GM12891 (cell line): Measurements from ENCODE around the gene PSMD6.

Experiments used
- PAX5 ChIP-seq: IDR thresholded peaks from 2 replicates; pipeline ENCODE4 v1.6.1; 2011; ENCODE audit warnings: low read length, moderate library complexity, mild to moderate bottlenecking; ENCODE audit not compliant: insufficient read depth, severe bottlenecking
- POLR2A ChIP-seq: IDR thresholded peaks from 2 replicates; pipeline ENCODE4 v1.6.1; 2011; ENCODE audit warnings: low read depth, low read length, control low read depth
- POLR2AphosphoS5 ChIP-seq: IDR thresholded peaks from 2 replicates; pipeline ENCODE4 v1.6.1; 2011; ENCODE audit warnings: low read depth, low read length, control low read depth
- SPI1 ChIP-seq: IDR thresholded peaks from 2 replicates; pipeline ENCODE4 v1.6.1; 2011; ENCODE audit warnings: low read depth, low read length, control low read depth
- TAF1 ChIP-seq: IDR thresholded peaks from 2 replicates; pipeline ENCODE4 v1.6.1; 2011; ENCODE audit warnings: low read depth, low read length, control low read depth

DNA sequence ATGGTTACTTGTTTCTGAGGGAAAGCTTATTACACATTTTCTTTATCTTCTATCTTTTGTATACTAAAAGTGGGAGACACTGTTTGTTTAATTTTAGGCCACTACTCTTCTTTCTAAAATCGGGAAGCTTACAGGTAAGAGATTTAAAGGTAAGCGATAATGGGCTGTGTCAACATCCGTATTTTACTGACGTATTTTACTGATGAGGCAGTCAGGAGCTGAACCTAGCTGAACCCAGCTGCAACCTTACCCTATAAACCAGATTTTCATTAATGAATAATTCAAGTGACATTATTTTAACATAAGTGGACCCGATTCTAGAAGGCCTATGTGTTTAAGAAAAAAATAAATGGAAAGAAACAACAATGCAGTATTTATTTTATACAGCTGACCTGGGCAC, 13.1 kb downstream of the PSMD6 start:
- no peak for TF ChIP-seq POLR2A
- TF ChIP-seq POLR2AphosphoS5 = no peak
- no peak for TF ChIP-seq TAF1
- TF ChIP-seq PAX5 = no peak
- TF ChIP-seq SPI1 = no peak
